T-helper 2 cell (primary cell): ENCODE data around the gene ME1.

Experiments used
- DNase-seq, 5 experiments: peaks; one replicate each; pipeline versions ENCODE4 v3.0.0 to v3.0.0-alpha.2; 2012 to 2022

Gene ME1

GRCh38 chr6:83185096-83185495, 245.8 kb downstream of the ME1 start:
- DNase-seq: no peak

GRCh38 chr6:83183082-83183828, 247.6 kb downstream of the ME1 start:
- no peak for DNase-seq

- DNase-seq: no peak
These were observed 248.7 kb downstream of the ME1 start for GRCh38 chr6:83182114-83182513.

- DNase-seq: no peak
These were observed 250.4 kb downstream of the ME1 start for GRCh38 chr6:83180426-83180950.

GRCh38 chr6:83176246-83176645, 254.6 kb downstream of the ME1 start:
- no peak for DNase-seq

GRCh38 chr6:83169511-83169910, 261.3 kb downstream of the ME1 start:
- DNase-seq: no peak

- DNase-seq: no peak
These were observed 261.7 kb downstream of the ME1 start for GRCh38 chr6:83169106-83169505.

- no peak for DNase-seq
These were observed 262.3 kb downstream of the ME1 start for GRCh38 chr6:83168556-83168955.

GRCh38 chr6:83167726-83168278, 263.0 kb downstream of the ME1 start:
- DNase-seq: no peak
